ENCODE results near the gene SPATA21.

- TF ChIP-seq REST (IDR thresholded peaks at IDR 0.05; ENCODE audit: borderline replicate concordance) (no peak), CTCF (IDR thresholded peaks at IDR 0.05; ENCODE audit: poor library complexity, severe bottlenecking) (no peak), EZH2 (IDR thresholded peaks at IDR 0.05; ENCODE audit: borderline replicate concordance, insufficient read depth, low read length, poor library complexity, severe bottlenecking) (no peak), POLR2AphosphoS5 (IDR thresholded peaks at IDR 0.05) (no peak), EP300 (conservative IDR thresholded peaks at IDR 0.05; ENCODE audit: poor library complexity, severe bottlenecking) (no peak), RAD21 (conservative IDR thresholded peaks at IDR 0.05) (no peak), MXI1 (conservative IDR thresholded peaks at IDR 0.05; ENCODE audit: poor library complexity, severe bottlenecking) (no peak)
These were observed 27.8 kb upstream of the SPATA21 start for GRCh38 chr1:16464917-16465625.

Measured in neural cell (in vitro differentiated cells).